ENCODE results near the gene FYCO1.
A peak's percentile ranks its signal among the peaks of the same experiment; 100 is the strongest.

FYCO1 gene

DNA sequence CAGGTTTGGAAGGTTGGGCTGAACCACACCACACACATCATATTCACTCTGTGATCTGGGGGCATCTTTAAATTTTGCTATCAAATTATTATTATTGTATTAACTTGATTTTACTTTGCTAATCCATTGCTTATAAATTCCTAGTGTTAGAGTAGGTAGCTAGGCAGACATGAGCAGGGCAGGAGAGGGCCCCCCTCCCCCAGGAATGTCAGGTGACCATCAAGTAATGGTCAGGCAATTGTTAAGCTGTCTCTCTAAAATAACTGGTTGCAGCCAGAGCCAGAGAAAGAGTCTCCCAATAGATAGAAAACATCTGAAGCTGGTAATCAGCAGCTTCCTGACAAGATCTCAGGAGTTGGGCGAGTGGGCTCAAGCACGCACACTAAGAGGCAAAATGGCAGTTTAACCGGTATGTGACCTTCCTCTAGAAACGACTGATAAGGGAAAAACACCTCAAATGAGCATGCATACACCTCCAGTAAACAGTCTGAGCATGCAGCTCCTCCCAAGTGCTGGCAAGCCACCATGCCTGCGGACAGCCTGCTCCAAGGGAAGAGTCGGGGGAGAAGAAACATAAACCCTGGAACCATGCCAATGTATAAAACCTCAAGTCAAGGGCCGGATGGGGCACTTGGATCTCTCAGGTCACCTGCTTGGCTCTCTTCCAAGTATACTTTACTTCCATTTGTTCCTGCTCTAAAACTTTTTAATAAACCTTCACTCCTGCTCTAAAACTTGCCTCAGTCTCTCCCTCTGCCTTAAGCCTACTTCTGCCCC is 55.4 kb downstream of the FYCO1 start:
- no peak for DNase-seq

DNA sequence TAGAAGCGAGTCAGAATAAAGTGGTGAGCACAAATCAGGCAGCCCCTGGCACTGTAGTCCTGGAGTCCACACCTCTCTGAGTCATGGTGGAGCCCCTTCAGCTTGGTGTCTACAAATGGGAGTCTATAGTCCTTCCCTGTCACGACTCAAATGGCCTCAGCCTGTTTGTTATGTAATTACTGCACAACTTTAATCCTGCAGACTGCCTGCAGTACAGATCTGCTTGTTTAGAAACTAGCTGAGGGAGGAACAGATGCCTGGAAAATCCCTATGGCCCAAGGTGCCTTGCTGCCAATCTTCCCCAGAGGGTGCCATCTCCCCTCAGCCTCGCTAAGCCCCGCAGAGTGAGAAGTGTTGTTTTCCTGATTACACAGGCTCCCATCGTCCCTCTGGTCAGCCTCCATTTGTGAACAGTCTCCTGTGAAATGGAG is 56.3 kb downstream of the FYCO1 start:
- DNase-seq, result no peak

DNA sequence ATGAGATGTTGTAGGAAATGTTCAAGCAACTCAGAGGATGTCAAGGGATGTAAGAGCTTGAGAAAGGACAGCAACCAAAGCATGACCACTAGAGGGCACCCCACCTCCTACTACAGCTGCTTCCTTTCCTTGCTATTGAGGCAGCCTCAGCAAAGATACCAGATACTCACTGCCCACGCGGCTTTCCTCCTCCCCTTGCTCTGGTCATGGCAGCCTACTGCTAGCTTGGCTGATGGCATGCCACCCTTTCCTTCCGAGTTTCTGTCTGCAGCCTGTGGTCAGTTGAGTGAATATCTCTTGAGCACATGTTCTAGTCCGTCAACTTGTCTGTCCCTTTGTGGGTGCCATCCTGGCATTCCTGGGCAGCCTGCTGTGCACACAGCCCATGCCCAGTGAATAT is 56.8 kb downstream of the FYCO1 start:
- peak; percentile 84 for DNase-seq

DNA sequence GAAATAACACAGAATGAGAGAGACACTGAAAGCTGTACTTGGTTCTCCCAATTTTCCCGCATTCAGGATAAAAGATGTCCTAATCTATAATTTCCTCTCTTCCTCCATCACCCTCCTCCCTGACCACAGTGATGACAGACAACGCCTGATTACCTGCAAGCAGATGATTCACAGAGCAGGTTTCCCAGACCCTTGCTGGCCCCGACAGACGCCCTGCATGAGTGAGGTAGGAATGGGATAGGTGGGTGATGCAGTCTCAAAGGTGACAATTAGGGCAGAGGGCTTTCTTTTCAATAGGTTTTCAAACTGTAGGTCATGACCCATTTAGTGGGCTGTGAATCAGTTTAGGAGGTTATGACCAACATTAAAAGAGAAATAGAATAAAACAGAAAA is 57.6 kb downstream of the FYCO1 start:
- DNase-seq, result no peak

DNA sequence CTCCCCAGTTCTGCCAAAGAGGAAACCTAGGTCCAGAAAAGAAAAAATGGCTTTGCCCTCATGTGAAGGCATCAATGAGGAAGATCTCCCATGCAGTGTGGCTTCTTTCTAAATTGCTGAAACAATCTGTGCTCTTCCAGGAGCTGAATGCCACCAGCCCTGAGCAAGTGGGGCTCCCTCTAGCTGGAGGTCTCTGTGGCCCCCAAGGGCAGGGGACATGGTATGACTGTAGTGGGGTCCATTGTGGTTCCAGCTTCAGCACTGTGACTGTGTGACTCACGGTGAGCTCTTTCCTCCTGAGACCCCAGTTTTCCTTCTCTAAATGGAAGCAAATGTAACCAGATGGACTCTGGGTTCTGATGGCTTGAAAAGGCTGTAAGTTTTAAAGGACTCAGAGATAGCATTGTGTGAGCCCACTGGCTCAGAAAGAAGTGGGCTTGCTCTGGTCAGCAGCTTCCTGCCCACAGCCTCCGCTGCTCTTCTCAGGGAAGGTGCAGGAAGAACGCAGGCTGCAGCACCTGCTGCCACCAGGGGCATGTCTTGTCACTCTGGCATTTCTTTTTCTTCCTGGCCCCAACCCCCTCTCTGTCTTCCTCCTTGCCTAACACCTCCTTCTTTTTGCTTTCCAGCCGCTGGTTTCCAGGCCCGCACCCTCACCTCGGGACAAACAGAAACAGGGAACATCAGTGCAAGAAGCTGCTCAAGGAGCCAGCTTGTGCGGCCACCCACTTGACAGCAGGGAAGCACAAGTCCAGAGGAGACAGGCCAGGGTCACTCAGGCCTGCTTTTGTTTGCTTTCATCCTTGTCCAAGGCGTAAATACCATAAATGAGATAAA is 58.2 kb downstream of the FYCO1 start:
- no peak for DNase-seq

DNA sequence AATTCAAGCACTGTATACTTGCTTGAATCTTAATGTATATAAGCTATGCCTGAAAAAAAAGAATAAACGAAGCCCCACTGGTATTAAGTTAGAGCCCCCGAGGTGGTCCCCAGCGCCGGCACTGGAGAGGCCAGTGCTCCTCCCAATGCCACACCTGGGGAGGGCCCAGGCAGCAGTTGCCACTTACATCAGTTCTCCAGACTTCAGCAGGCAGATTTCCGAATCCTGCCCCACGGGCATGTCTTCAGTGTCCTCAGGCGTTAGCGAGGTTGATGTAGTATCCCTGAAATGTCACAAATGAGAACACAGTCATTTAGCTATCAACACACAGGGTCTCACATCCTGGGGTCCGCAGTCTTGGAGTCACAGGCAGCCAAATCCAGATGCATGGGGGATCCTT is 59.4 kb downstream of the FYCO1 start:
- DNase-seq, result no peak

DNA sequence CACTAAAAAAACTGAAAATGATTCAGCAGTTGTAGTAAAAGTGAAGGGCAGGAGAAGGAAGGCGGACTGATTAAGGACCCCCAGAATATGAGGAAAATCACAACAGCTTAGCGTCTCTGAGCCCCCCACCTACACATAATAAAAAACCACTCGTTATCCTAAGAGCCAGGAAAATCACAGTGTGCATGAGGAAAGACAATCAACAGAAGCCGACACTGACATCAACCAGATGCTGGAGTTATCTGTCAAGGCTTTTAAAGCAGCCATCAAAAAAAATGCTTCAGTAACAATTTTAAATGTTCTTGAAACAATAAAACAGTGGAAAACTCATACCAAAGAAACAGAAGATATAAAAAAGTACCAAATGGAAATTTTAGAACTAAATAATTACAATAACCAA is 62.0 kb downstream of the FYCO1 start:
- no peak for DNase-seq

DNA sequence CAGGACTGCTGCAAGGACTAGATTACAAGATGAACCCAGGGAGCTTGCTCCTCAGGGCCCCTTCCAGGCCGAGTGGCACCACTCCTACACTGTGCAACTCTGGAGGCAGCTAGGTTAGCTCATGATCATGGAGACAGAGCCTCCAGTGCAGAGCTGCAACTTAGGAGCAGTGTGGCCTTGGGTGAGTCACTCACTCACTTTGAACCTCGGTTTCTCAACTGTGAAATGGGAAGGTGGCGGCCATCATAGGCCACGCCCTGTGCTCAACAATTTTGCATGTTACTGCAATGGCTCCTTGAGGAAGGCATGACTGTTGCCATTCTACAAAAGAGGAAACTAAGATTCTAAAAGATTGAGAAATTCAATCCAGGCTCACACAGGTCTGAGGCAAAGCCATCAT is 63.5 kb downstream of the FYCO1 start:
- DNase-seq, result no peak

DNA sequence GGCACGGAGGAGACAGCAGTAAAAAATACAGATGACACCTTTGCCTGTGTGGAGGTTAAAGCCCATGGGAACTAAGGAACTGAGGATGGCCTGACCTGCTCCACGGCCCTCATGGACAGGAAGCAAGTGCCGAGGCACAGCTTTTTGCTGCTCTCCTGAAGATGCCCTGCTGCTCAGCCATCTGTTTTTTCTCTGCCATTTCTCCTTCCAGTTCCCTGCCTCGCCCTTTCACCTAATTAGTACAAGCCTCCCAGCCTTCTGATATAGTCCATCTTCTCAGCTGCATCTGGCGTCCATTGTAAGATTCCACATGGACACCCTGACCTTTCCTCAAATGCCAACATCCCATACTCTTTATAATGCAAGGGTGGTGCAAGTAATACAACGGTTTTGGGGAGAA is 64.1 kb downstream of the FYCO1 start:
- no peak for DNase-seq

DNA sequence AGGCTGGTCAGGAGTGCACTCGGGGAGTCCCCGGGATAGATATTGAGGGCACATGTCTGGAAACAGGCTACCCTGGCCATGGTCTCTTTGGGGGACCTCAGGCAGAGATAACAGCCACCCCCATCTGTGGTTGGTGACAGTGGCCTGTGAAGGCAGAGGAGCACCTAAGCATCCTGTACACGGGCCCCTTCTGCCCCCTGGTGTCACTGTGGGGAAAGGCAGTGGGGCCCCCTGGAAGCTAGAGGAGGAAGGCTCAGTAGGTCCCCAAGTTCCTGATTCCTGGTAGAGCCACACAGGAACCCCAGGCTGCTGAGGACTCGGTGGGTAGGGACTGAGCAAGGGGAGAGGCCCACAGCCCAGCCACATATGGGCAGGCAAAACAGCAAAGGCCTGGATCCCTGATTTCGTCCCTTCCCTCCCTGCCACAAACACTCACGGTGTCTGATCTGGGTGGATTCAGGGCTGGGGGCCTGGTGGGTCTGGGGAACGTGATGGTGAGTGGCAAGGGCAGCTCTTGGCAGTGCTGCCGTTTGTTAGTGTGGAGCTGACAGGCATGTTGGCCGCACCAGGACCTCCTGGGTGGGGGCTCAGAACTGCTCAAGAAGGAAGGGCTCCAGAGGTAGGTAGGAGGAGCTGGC is 66.5 kb downstream of the FYCO1 start:
- peak; percentile 57 for DNase-seq

DNA sequence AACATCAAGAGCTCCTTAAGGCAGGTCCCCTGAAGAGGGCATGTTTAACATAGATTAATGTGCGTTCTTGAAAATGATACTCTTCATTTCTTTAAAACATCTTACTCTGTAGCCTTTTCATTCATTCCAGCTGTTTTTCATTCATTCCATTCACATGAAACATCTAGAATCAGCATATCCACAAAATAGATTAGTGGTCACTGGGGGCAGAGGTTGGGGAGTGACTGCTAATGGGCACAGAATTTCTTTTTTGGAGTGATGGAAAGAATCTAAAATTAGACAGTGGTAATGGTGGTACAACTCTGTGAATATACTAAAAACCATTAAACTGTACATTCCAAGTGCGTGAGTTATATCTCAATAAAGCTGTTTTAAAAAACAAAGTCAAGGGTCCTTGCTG is 67.7 kb downstream of the FYCO1 start:
- DNase-seq, result no peak

DNA sequence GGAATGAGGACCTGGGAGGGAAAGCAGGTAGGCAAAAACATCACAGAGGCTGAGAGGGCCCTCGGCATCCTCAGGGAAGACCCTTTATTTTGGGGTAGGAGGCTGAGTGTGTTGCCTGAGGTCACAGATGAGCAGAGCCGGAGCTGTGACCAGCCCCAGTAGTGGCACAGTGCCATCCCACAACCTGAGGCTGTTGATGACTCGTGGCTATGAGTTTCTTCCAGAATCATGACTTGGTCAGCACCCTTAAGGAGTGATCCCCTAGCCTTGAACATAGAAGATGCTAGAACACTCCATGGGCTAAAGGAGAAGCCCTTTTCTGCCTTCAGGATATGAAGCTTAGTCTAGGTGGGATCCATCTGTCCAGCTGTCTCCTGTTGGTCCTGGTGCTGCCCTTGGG is 71.9 kb downstream of the FYCO1 start:
- DNase-seq, result no peak

DNA sequence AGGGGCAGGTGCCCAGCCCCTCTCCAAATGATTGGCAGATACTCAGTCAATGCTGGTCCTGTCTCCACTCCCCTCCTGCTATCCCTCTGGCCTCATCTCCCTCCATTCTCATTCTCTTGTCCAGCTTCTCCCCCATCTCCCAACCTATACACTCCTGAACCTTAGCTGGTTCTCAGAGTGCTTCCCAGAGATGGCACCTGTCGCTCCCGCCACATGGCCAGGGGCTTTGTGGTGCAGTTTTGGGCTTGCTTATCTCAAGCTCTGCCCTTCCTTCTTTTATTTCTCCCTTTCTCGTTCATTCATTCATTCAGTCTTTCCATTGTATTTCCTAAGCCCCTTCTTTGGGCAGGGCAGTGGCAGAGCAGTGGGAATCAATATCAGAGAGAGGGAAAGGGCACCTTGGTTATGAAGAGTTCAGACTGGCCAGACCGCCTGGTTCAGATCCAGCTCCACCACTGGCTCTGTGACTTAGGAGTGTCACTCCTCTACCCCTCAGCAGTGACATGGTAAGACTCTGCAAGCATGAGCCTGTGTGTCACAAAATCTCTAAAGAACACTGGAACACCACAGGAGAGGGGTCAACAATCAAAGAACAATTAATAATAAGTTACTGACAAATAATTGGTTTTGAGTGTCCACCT is 72.6 kb downstream of the FYCO1 start:
- no peak for DNase-seq

DNA sequence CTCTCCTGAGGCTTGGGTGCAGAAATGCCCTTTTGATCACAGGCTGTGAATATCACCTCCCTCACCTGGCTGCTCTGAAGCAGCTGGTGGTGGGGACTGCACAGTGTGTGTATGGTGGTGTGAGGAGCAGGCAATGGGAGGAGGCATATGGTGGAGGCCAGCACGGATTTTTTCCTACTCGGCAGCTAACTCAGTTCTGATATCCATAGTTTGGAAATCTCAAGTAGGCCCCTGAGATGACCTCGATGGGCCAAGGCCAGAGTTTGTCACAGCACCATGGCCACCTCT is 73.6 kb downstream of the FYCO1 start:
- no peak for DNase-seq

DNA sequence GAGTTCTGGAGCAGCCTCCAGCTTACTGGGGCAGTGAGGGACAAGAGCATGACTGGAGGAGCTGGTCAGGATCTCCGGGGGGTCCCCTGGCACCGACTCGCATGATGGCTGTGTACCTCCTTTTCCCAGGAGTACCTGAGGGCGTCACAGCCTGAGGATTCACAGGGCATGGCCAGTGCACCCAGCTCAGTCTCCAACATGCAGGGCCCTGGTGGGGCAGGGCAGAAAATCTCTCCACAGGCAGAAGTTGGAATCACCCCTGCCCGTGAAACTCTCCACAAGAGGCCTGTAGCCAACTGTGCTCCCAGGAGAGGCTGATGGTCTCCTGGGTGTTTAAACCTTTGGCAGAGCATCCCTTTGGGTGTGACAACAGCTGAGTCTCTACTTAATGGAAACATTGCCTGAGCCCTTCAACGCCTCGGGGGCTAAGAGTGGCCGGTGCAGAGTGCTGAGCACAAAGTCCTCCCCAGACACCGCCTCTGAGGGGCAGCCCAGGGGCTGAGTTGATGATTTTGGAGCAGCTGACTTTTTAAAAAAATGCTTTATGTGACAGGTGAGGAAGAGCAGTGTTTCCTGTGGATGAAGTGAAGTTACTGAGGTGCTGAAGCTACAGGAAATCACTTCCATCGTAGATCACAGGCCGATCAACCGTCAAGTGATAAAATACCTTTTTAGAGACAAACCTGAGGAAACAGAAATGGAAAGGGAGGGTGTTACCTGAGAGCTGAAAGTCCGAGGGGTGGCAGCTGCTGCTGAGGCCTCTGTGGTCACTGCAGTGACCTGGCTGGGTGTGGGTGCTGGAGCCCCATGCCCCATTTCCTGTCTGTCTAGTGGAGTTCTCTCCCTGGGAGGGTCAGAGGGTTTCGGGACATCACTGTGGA is 74.2 kb downstream of the FYCO1 start:
- no peak for DNase-seq

DNA sequence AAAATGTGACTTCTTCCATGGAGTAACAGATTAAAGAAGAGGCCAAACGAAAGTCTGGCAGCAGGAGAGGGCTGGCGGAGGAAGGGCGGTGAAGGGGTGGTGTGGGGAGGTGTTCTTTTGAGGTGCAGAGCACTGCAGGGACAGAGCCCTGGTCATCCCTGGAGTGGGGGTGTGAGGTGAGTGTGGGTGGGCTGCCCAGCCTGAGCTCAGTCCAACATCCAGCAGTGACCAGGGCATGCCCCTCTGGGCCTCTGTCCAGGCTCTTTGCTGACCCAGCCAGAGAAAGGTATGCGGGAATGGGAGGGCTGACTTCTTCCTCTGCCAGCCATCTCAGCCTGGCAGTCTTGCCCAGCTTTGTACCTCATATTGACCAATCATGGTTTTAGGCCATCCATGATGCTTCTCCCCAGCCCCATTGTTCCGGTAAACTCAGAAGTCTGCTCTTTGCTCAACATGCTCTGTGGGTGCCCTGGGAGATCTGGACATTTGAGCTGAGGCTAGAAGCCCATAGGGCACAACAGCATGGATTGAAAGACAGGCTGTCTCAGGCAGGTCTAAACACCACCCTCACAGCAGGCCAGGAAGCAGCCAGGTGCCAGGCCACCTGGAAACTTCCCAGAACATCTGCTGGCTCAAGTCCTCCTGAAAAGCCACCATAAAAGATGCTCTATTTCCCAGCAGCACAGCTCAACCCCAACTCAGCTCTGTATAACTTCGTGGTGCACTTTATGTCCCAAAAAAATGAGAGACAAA is 78.3 kb downstream of the FYCO1 start:
- DNase-seq, result no peak

DNA sequence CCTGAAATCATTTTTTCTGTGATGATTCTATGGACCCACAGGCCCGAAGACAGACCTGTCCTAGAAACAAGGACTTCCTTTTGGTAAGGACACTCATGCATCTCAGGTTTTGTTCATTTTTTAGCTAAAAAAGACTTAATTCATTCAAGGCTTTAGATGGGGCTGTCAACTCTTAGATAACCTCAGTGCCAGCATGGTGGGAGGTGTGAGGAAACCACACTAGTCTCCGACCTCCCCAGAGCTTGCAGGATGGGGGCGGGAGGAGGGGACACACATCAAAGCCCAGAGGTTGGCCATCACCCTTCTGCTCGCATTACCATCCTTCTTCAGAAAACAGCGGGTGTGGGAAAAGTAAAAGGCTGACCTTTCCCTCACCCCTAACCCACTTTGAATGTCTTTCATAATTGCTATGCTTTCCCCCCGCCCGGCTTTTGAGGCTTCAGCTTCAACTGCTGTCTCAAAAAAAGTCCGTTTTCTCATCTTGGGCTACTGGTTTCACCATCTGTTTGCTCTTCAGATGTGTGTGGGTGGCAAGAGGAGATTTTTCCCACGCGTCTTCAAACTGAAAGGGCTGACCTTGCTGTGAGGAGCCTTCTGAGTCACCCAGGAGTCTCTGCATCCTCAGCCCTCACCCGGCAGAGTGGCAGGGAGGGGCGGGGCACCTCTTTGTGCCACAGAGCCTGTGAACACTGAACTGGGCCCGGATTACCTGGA is 79.9 kb downstream of the FYCO1 start:
- peak; percentile 83 for DNase-seq

DNA sequence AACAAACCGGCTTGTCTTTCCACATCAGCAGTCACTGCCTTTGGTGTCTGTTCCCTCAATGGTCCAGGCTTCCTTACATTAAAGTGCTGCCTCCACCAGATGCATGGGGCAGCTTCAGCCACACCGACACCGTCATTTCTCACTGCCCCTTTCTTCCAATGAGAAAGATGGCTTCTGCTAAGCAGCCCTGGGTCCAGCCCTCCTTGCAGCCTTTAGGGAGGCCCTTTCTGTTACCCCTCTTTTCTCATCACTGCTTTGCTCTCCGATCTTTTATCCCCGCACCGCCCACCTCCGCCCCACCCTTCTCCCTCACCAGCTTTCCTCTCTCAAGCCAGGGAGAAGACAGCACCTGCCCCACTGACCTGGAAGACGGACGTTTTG is 80.6 kb downstream of the FYCO1 start:
- no peak for DNase-seq

DNA sequence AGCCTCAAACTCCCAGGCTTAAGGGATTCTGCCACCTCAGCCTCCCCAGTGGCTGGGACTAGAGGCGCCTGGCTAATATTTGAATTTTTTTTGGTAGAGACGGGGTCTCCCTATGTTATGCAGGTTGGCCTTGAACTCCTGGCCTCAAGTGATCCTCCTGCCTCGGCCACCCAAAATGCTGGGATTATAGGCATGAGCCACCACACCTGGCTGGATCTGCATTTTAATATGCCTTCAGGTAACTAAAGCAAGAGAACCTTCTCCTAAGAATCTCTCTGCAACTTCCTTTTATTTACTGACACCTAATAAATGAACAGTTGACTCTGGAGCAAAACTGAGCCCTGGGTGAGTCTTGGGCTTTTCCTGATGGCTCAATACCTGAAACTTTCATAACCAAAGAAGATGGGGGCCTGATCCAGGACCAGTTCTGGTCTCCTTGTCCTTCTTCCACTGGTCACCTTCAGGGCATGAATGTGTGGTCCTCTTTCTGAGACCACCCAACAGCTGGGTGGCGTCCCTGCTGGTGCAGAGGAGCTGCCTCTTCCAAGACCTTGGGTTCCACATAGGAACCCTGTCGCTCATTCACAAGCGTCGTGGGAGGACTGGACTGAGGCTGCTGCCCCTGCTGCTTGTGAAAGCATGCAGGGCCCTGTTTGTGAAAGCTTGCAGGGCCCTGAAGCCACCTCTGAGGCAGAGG is 81.1 kb downstream of the FYCO1 start:
- no peak for DNase-seq

DNA sequence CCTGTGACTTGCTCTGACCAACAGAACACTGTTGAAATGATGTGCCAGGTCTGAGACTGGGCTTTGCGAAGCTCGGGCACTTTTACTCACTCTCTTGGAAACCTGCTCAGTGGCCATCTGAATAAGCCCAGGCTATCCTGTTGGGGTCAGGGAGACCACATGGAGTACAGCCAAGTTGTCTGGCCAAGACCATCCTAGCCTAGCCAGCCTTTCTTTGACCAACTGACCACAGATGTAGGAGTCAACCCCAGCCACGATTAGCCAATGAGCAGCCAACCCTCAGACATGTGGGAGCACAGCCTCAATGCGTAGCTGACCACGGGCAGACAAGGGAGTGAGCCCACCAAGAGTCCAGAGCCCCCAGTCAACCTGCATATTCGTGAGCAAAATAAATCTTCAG is 83.2 kb downstream of the FYCO1 start:
- no peak for DNase-seq
